ENCODE measurements around the gene CCNF.

Gene CCNF

DNA sequence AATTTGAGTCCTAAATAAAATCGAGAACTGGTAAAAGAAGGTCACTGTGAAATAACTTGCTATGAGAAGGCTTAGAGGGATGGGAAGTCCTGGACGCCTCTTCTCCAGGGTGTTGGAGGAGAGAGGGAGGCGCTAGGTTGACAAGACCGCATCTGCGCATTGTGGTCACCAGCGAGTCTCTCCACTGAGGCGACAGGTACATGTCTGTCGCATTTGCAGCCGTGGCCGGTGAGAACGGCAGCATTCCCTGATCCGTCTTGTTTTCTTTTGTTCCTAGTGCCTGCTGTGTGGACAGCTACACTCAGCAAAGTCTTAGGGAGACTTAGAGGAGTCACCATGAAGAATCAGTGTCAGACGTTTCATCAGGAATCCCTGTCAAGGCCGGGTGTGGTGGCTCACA is 76.4 kb downstream of the CCNF start:
- DNase-seq (ENCODE audit: extremely low read depth, low read depth): no peak

GRCh38 chr16:2507052-2507659 is 77.9 kb downstream of the CCNF start:
- no peak overlapping the region for H3K4me3 ChIP-seq (replicated peaks; ENCODE audit: low read depth, low read length)
- DNase-seq (ENCODE audit: extremely low read depth, low read depth): no peak
- no peak for TF ChIP-seq CTCF (IDR thresholded peaks at IDR 0.05; ENCODE audit: low read depth, low read length, missing control alignments)

More for the DNA sequence above, 76.4 kb downstream of the CCNF start:
- TF ChIP-seq CTCF (IDR thresholded peaks at IDR 0.05; ENCODE audit: low read depth, low read length, missing control alignments): no peak
- no peak overlapping the region for H3K4me3 ChIP-seq (replicated peaks; ENCODE audit: low read depth, low read length)

DNA sequence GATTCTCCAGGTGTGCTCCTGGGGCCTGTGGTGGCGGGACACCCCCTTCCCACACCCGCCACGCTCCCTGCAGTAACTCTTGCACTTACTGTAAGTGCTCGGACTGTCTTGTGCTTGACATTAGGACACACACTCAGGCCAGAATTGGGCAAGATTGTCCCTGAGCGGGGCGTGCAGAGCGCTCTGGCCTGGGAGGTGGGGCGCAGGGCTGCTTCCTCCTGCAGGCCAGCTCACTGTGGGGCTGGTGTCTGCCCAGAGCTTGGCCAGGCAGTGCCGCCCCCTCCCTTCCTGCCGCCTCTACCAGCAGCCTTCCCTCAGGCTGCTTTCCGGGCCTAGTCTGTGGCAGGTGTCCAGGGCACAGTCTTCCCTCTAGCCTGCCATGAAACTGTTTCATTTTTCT is 78.4 kb downstream of the CCNF start:
- DNase-seq (ENCODE audit: extremely low read depth, low read depth): no peak
- TF ChIP-seq CTCF (IDR thresholded peaks at IDR 0.05; ENCODE audit: low read depth, low read length, missing control alignments): no peak
- H3K4me3 ChIP-seq (replicated peaks; ENCODE audit: low read depth, low read length): no peak overlapping the region
